ENCODE measurements around the gene RHOT1. TPM values are rescaled to one million over a fixed set of nuclear protein-coding genes. Genes with fewer than 3 reads are reported as not detected.

RHOT1 gene
- total RNA-seq, 1 experiment from 2014 or later, result 24.4 TPM

DNA sequence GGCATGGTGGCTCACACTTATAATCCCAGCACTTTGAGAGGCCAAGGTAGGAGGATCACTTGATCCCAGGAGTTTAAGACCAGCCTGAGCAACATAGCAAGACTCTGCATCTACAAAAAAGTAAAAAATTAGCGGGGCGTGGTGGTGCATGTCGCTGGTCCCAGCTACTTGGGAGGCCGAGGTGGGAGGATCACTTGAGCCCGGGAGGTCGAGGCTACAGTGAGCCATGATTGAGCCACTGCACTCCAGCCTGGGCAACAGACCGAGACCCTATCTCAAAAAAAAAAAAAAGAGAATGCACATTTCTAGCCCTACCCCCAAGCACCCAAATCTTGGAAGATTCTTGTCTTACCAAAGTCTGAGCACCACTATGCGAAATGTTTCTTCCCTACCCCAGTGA is 15.6 kb upstream of the RHOT1 start:
- peak overlapping the region in 1 of 2 experiments; percentile 92; a peak in 4 of 5 replicates for H3K4me3 Mint-ChIP-seq
- no peaks in the 10 kb centered on the region for H3K27me3 ChIP-seq (ENCODE audit: insufficient read depth, low read length)
- H3K4me1 ChIP-seq (ENCODE audit: insufficient read depth, low read length), result no peaks in the 10 kb centered on the region
- no peak overlapping the region for H4K5ac ChIP-seq (ENCODE audit: insufficient read length, low read depth, low read length)
- H2BK5ac ChIP-seq (ENCODE audit: insufficient read length, low read length), result no peak overlapping the region
- no peak overlapping the region for H3K9ac ChIP-seq (ENCODE audit: extremely low read depth, insufficient read length, low read length)
- no peak overlapping the region for H2AFZ ChIP-seq (ENCODE audit: low read length)
- no peak overlapping the region; a peak in 1 of 7 replicates for H3K27ac Mint-ChIP-seq
- no peak overlapping the region for H3K23ac ChIP-seq (ENCODE audit: insufficient read length, low read depth, low read length)
- DNase-seq, result no peak
- H3K4ac ChIP-seq (ENCODE audit: low read depth, low read length), result no peak overlapping the region
- H3K36me3 Mint-ChIP-seq (ENCODE audit: insufficient read depth in 1 of 3, low read depth in 3 of 3), result peaks cover 2 to 9% (median 9%) of the 10 kb centered on the region in 3 experiments; a peak in 6 of 7 replicates
- no peaks in the 10 kb centered on the region for H3K9me3 ChIP-seq (ENCODE audit: control insufficient read depth, low read depth, low read length)
- no peak overlapping the region for H3T11ph ChIP-seq (ENCODE audit: low read length)
- H3K27ac ChIP-seq (ENCODE audit: insufficient read length, low read depth, low read length), result no peak overlapping the region
- no peak overlapping the region for H2BK12ac ChIP-seq (ENCODE audit: insufficient read length, low read depth, low read length)
- H3K18ac ChIP-seq (ENCODE audit: insufficient read length, low read depth, low read length), result no peak overlapping the region
- no CpG with 5 or more reads among the region's 8 CpGs for WGBS (ENCODE audit: extremely low coverage, insufficient read length, low lambda C conversion rate)
- peaks cover 24 to 33% of the 10 kb centered on the region in 2 experiments for H3K4me1 Mint-ChIP-seq
- H2BK15ac ChIP-seq (ENCODE audit: low read depth, low read length), result no peak overlapping the region
- peaks cover 5 to 11% of the 10 kb centered on the region in 2 experiments; a peak in 4 of 5 replicates for H3K9me3 Mint-ChIP-seq
- no peaks in the 10 kb centered on the region for H3K27me3 Mint-ChIP-seq (ENCODE audit: low read depth)
- no peak overlapping the region for H3K14ac ChIP-seq (ENCODE audit: insufficient read depth, low read length)
- H3K79me2 ChIP-seq (ENCODE audit: insufficient read depth, low read length), result no peaks in the 10 kb centered on the region
- H4K20me1 ChIP-seq (ENCODE audit: control insufficient read depth, insufficient read depth, insufficient read length), result no peaks in the 10 kb centered on the region
- no peak overlapping the region for H3K4me2 ChIP-seq (ENCODE audit: insufficient read depth, insufficient read length, low read length)
- no peak overlapping the region for H4K91ac ChIP-seq (ENCODE audit: insufficient read length, low read depth, low read length)
- no peak overlapping the region for H2AK5ac ChIP-seq (ENCODE audit: insufficient read length, low read length)
- H3K23me2 ChIP-seq (ENCODE audit: insufficient read length, low read depth, low read length, poor library complexity, severe bottlenecking), result no peaks in the 10 kb centered on the region
- no peak overlapping the region for H2BK120ac ChIP-seq (ENCODE audit: low read depth, low read length, poor library complexity, severe bottlenecking)
- no peak overlapping the region for H3K56ac ChIP-seq (ENCODE audit: insufficient read length, low read depth, low read length)
- TF ChIP-seq, protein P1, sequence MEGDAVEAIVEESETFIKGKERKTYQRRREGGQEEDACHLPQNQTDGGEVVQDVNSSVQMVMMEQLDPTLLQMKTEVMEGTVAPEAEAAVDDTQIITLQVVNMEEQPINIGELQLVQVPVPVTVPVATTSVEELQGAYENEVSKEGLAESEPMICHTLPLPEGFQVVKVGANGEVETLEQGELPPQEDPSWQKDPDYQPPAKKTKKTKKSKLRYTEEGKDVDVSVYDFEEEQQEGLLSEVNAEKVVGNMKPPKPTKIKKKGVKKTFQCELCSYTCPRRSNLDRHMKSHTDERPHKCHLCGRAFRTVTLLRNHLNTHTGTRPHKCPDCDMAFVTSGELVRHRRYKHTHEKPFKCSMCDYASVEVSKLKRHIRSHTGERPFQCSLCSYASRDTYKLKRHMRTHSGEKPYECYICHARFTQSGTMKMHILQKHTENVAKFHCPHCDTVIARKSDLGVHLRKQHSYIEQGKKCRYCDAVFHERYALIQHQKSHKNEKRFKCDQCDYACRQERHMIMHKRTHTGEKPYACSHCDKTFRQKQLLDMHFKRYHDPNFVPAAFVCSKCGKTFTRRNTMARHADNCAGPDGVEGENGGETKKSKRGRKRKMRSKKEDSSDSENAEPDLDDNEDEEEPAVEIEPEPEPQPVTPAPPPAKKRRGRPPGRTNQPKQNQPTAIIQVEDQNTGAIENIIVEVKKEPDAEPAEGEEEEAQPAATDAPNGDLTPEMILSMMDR (conservative IDR thresholded peaks at IDR 0.05), result no peak
- no peaks in the 10 kb centered on the region for H3K79me1 ChIP-seq (ENCODE audit: insufficient read depth, low read depth, low read length, poor library complexity, severe bottlenecking)
- no peak overlapping the region for H2BK20ac ChIP-seq (ENCODE audit: low read depth, low read length, poor library complexity, severe bottlenecking)
- H4K8ac ChIP-seq (replicated peaks; ENCODE audit: insufficient read length, low read depth, low read length), result no peak overlapping the region

Measured in H9 (cell line).